IPS-20b (cell line): ENCODE measurements around the gene STX18.

Experiments used
- H3K27ac ChIP-seq: one replicate; pipeline ENCODE4 v1.5.1; 2013; ENCODE audit warnings: low read length
- H3K27me3 ChIP-seq: 2 replicates; pipeline ENCODE4 v1.6.1; 2013; ENCODE audit warnings: mild to moderate bottlenecking, low read length, inconsistent platforms; ENCODE audit not compliant: insufficient read depth
- H3K36me3 ChIP-seq: 2 replicates; pipeline ENCODE4 v1.6.1; 2013; ENCODE audit warnings: low read depth, mild to moderate bottlenecking, inconsistent platforms, low read length, moderate library complexity; ENCODE audit not compliant: insufficient read depth
- H3K4me1 ChIP-seq: 2 replicates; pipeline ENCODE4 v1.6.1; 2013; ENCODE audit warnings: mild to moderate bottlenecking, control low read depth, inconsistent platforms, low read length, moderate library complexity; ENCODE audit not compliant: insufficient read depth
- H3K4me3 ChIP-seq: 2 replicates; pipeline ENCODE4 v1.5.1; 2013; ENCODE audit warnings: mild to moderate bottlenecking, low read length, inconsistent platforms
- H3K9ac ChIP-seq: 2 replicates; pipeline ENCODE4 v1.6.1; 2013; ENCODE audit warnings: low read depth, mild to moderate bottlenecking, inconsistent platforms, low read length, moderate library complexity
- H3K9me3 ChIP-seq: 2 replicates; pipeline ENCODE4 v1.6.1; 2013; ENCODE audit warnings: mild to moderate bottlenecking, low read depth, low read length, inconsistent platforms; ENCODE audit not compliant: insufficient read depth

STX18 gene

DNA sequence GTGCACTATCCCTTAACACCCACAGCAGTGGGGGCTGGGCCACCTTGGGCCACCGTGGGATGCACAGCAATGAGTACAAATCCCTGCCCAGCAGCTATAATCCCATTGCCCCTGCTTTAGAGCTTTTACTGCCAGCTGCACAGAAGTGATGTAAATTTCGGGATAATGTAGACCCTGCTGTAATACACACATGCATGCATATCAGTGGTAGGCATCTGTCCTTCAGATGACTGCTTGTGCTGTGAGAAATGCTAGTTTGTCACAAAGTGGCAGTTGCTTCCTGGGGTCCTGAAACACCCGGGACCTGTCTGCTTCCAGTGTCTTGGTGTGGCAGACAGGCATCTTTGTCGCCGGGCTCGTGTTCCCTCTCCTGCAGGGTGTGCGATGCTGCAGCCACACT is 140.8 kb downstream of the STX18 start:
- H3K36me3 ChIP-seq: peaks cover 4% of the 10 kb centered on the region; the same call in 1 of the 2 replicates
- no peaks in the 10 kb centered on the region for H3K27me3 ChIP-seq
- H3K27ac ChIP-seq: no peak overlapping the region
- H3K4me1 ChIP-seq: peaks cover 4% of the 10 kb centered on the region; the same call in 1 of the 2 replicates
- H3K9me3 ChIP-seq: no peaks in the 10 kb centered on the region; the same call in 1 of the 2 replicates
- H3K4me3 ChIP-seq: no peak overlapping the region
- H3K9ac ChIP-seq: no peak overlapping the region

DNA sequence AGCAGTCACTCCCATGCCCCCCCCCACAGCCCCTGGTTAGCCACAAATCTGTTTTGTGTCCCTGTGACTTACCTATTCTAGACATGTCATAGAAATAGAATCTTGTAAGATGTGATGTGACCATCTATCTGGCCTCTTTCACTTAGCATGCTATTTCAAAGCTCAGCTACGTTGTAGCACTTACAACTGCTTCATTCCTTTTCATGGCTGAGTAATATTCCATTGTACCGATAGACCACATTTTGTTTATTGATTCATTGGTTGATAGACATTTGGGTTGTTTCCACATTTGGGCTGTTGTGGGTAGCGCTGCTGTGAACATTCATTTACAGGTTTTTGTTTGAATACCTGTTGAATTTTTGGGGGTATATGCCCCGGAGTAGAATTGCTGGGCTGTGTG is 143.4 kb downstream of the STX18 start:
- H3K4me3 ChIP-seq: no peak overlapping the region
- H3K27ac ChIP-seq: no peak overlapping the region
- peaks cover 4% of the 10 kb centered on the region; the same call in 1 of the 2 replicates for H3K4me1 ChIP-seq
- peaks cover 7% of the 10 kb centered on the region; the same call in 1 of the 2 replicates for H3K36me3 ChIP-seq
- H3K27me3 ChIP-seq: no peaks in the 10 kb centered on the region
- no peaks in the 10 kb centered on the region; the same call in 1 of the 2 replicates for H3K9me3 ChIP-seq
- no peak overlapping the region for H3K9ac ChIP-seq

DNA sequence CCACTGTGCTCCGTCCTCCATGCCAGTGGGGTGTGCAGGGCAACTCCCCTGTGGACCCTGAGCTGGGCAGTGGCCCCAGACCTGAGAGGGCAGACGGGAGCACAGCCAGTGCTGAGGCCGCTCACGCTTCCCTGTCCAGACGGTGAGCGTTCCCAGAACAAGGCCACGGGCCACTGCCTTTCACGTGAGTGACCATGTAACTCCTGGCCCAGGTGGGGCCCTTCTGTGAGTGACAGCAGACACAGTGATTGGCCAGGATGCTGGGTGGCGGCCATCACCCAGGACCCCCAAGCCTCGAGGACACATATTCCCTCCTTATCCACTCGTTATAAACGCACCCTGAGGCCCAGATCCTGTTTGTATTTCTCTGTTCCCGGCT is 144.4 kb downstream of the STX18 start:
- peaks cover 12% of the 10 kb centered on the region; the same call in 1 of the 2 replicates for H3K36me3 ChIP-seq
- H3K4me3 ChIP-seq: no peak overlapping the region
- no peak overlapping the region for H3K27ac ChIP-seq
- H3K27me3 ChIP-seq: no peaks in the 10 kb centered on the region
- peaks cover 4% of the 10 kb centered on the region; the same call in 1 of the 2 replicates for H3K4me1 ChIP-seq
- H3K9me3 ChIP-seq: no peaks in the 10 kb centered on the region; the same call in 1 of the 2 replicates
- no peak overlapping the region for H3K9ac ChIP-seq

DNA sequence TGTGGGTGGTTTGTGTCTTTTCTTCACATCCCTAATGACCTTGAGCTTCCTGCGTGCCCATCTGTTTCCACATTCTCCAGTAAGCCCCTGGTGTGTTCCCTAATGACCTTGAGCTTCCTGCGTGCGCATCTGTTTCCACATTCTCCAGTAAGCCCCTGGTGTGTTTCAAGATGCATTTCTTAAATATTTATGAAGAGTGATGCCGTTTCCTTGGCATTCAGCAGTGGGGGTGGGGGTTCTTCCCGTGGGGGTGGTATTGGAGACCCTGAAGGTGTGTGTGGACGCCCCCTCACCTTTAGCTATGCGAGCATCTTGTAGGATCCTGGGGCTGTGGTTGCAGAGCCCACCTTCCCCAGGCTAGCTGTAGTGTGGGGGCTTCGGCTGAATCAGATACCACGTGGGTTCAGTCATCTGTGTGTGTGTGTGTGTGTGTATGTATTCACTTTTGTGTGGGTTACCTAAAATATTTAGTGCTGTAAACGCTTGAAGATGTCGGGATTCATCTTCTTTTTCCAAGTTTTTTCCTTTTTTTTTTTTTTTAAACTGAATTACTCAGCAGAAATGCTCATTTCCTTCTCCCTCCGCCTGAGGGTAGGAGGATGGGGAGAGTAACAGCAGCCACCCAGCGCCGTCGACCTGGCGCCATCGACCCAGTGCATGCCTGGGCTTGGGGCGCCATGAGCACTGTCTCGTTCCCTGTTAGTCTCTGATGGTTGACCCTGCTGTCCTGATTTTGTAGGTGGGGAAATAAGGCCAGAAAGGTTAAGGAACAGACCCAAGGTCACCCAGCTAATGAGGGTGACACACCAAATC is 145.0 kb downstream of the STX18 start:
- H3K27me3 ChIP-seq: no peaks in the 10 kb centered on the region
- H3K27ac ChIP-seq: no peak overlapping the region
- H3K9ac ChIP-seq: no peak overlapping the region
- H3K4me3 ChIP-seq: no peak overlapping the region
- peaks cover 4% of the 10 kb centered on the region; the same call in 1 of the 2 replicates for H3K4me1 ChIP-seq
- H3K9me3 ChIP-seq: no peaks in the 10 kb centered on the region; the same call in 1 of the 2 replicates
- peaks cover 18% of the 10 kb centered on the region; the same call in 1 of the 2 replicates for H3K36me3 ChIP-seq

DNA sequence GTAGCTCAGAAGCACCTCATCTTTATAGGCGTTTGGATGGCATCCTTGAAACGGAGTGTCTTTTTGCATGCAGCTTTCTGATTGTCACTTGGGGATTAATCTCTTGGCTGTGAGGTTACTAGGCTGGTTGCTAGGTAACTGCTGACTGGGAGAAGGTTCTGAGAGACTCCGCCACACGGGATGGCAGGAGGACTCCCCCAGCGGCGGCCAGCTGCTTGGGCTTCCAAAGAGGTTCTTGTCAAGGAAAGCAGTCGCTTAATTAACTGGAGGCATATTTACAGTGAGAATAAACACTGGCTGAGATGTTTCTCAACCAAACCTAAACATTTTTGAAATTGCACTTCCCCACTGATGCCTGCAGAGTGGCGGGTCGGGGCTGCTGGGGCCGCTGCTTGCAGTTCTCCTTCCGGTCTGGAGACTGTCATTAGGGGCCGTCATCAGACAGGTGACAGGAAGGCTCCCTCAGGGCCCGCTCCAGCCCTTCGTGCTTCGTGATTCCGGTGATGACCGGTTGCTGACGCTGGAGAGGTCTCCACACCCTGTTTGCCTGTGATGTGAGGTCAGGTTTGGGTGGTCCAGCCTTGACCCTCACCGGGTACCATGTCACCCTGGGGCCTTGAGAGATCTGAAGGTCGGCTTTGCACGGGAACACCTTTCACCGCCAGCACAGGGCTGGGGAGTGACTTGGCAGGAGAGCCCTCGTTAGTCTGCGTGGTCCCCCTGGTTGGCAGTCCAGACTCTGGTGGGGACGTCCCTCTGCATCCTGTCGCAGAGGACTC is 145.8 kb downstream of the STX18 start:
- Histone ChIP-seq H3K4me1 (peaks cover 4% of the 10 kb centered on the region; the same call in 1 of the 2 replicates), H3K27ac (no peak overlapping the region), H3K36me3 (peaks cover 26% of the 10 kb centered on the region; the same call in 1 of the 2 replicates), H3K27me3 (peaks cover 3% of the 10 kb centered on the region; the same call in 1 of the 2 replicates), H3K9me3 (no peaks in the 10 kb centered on the region; the same call in 1 of the 2 replicates), H3K9ac (no peak overlapping the region), H3K4me3 (no peak overlapping the region)

DNA sequence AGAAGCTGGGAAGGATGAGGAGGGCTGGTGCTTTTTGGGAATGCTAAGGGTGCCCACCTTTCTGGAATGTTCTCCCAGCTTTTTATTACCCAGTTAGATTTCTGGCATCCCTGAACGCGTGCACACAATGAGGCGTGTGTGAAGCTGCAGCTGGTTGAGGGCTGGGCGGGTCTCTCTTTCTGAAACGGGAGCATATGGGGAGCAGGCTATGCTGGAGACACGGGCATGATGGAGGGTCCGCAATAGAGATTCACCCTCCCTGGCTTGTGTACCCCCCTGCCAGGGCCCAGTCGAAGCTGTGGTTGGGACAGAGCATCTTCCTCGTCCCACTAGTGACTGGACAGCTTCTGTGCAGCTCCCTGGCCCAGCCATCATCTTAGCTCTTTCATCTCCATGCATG is 146.5 kb downstream of the STX18 start:
- no peak overlapping the region for H3K4me3 ChIP-seq
- peaks cover 4% of the 10 kb centered on the region; the same call in 1 of the 2 replicates for H3K4me1 ChIP-seq
- H3K27me3 ChIP-seq: peaks cover 6% of the 10 kb centered on the region; the same call in 1 of the 2 replicates
- peaks cover 27% of the 10 kb centered on the region; the same call in 1 of the 2 replicates for H3K36me3 ChIP-seq
- no peaks in the 10 kb centered on the region; the same call in 1 of the 2 replicates for H3K9me3 ChIP-seq
- H3K27ac ChIP-seq: no peak overlapping the region
- H3K9ac ChIP-seq: no peak overlapping the region

DNA sequence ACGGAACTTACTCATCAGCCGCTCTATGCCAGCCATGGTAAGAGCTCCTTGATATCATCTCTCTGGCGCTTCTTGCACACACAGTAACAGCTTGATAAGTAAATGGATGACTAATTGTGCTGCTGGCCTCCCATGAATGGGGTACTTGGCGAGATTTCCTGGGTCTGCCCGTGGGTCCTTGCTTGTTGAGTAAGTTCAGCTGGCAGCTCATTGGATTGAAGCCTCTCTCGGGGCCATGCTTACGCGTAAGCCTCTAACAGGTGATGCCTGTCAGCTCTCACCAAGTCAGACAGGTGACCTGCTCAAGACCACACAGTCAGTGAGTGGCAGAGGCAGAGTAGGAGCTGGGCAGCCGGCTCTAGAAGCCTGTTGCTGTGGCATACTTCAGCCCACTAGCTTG is 147.2 kb downstream of the STX18 start:
- Histone ChIP-seq H3K9me3 (no peaks in the 10 kb centered on the region), H3K36me3 (peaks cover 27% of the 10 kb centered on the region; the same call in 1 of the 2 replicates), H3K27ac (no peak overlapping the region), H3K4me3 (no peak overlapping the region), H3K27me3 (peaks cover 13% of the 10 kb centered on the region), H3K4me1 (peaks cover 4% of the 10 kb centered on the region; the same call in 1 of the 2 replicates), H3K9ac (no peak overlapping the region)

DNA sequence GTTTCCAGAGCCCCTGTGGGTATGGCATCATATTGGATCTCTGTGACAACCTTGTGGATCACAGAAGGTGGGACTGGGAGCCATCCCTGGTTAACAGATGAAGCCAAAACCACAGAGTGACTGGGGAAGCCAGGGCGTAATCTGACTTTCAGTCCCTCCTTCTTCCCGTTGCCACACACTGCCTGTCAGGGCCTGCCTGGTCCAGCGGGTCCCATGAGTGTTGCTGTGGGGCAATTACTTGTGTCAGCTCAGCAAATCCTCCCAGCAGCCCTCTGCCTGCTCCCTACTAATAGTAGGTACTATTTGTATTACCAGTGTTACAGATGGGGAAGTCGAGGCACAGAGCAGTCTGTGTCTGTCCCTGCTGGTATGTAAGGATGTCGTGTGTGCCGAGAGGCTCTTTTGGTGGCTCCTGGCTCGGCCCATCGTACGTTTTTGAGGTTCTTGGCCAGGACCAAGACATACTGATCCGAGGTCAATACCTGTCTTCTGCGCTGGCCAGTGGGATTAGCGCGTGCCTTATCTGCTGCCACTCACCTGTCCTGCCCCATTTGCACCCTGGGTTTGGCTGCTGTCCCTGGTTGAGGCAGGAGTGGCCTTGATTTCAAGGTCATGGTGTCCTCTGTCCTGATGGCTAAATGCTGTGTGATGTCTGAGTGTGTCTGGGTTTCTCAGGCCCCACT is 149.2 kb downstream of the STX18 start:
- no peaks in the 10 kb centered on the region for H3K9me3 ChIP-seq
- peaks cover 22% of the 10 kb centered on the region; the same call in 1 of the 2 replicates for H3K36me3 ChIP-seq
- H3K27me3 ChIP-seq: peaks cover 33% of the 10 kb centered on the region
- H3K9ac ChIP-seq: no peak overlapping the region
- H3K27ac ChIP-seq: no peak overlapping the region
- no peak overlapping the region for H3K4me3 ChIP-seq
- peaks cover 4% of the 10 kb centered on the region; the same call in 1 of the 2 replicates for H3K4me1 ChIP-seq

DNA sequence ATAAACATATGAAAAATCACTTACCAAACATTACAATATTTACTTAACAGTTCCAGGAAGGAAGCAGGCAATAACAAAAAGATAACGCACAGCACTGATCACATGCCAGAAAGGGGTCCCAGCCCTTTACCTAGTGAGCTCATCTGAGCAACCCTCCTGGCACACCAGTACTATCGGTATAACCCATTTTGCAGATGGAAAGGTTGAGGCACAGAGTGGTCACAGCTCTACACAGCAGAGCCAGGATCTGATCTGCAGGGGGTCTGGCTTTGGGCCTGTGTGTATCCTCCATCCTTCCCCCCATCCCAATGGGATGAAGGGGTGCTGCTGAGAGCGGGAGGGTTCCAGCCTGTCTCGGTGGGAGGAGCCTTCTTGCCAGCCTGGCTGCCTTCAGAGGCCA is 150.0 kb downstream of the STX18 start:
- peaks cover 41% of the 10 kb centered on the region for H3K27me3 ChIP-seq
- H3K9me3 ChIP-seq: no peaks in the 10 kb centered on the region
- no peak overlapping the region for H3K9ac ChIP-seq
- peaks cover 22% of the 10 kb centered on the region; the same call in 1 of the 2 replicates for H3K36me3 ChIP-seq
- peaks cover 4% of the 10 kb centered on the region; the same call in 1 of the 2 replicates for H3K4me1 ChIP-seq
- H3K27ac ChIP-seq: no peak overlapping the region
- H3K4me3 ChIP-seq: no peak overlapping the region

DNA sequence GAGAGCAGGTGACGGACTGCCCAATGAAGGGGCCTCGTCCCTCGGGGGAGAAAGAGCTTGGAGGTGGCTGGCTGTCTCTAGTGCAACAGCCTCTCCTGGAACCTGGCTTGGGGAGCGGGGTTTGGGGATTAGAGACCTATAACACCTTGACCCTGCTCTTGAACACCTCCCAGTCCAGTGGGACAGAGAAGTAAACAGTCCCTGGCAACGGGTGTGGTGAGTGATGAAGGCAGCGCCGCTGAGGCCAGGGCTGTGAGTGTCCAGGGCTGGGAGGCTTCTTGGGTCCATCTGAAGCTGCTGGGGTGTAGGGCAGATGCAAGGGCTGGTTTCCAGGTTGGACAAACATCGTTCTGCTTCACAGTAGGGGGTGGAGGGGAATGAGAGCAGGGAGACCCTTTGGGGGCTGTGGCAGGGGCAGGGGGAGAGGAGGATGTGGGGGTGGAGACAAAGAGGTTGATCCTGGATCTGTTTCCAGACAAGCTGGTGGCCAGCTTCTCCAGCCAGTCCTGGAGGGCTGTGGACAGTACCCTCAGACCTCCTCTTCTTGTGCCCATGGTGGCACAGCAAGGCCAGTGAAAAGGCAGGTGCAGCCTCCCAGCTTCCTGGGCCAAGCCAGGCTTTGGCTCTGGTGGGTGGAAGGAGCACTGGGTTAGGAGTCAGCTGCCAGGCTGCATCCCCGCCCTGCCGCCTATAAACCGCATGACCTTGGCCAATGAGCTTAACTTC is 151.2 kb downstream of the STX18 start:
- H3K9ac ChIP-seq: no peak overlapping the region
- peaks cover 22% of the 10 kb centered on the region; the same call in 1 of the 2 replicates for H3K36me3 ChIP-seq
- no peaks in the 10 kb centered on the region; the same call in 1 of the 2 replicates for H3K4me1 ChIP-seq
- H3K4me3 ChIP-seq: no peak overlapping the region
- no peaks in the 10 kb centered on the region for H3K9me3 ChIP-seq
- no peak overlapping the region for H3K27ac ChIP-seq
- peaks cover 53% of the 10 kb centered on the region for H3K27me3 ChIP-seq
